Measurements from ENCODE around the gene HNMT. TPM values are rescaled to one million over a fixed set of nuclear protein-coding genes. Genes with fewer than 3 reads are reported as not detected.

Gene HNMT
- total RNA-seq, 1 experiment from 2014 or later, result 4.1 TPM

DNA sequence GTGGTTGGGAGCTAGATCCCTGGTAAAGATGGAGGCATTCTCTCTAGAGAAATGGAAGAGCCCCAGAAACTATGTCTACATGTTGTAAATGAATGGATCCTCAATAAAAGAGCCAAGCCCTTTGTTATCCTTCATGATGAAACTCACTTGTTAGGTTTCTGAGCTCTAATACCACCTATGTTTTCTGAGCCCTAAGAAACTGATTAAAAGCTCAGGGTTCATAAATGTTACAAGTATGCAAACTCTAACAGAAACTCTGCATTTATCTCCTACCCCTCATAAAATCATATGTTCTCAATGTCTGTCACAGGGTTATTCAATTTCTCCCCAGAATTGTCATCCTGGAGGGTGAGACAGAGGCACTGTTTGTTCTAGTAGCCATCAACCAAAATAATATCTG lies 18.0 kb upstream of the HNMT start:
- intact Hi-C loops (cut with micrococcal nuclease; ENCODE audit: unreplicated experiment), result loop anchor here (10.0 kb wide), 2 partner anchors 429 to 839 kb away; partner anchors contain the start of gene NXPH2
- H3K9me3 ChIP-seq (ENCODE audit: control insufficient read depth, insufficient read depth, low read depth, low read length), result no peaks in the 10 kb centered on the region
- CTCF ChIA-PET, result no interaction called here
- in situ Hi-C loops (cut with HindIII; ENCODE audit: low pct_unique_long_range_greater_than_20kb, low sequenced_read_pairs), result no loop called here
- no peaks in the 10 kb centered on the region for H3K4me1 ChIP-seq (ENCODE audit: control insufficient read depth, insufficient read depth, low read length)
- POLR2A ChIA-PET, result no interaction called here
- no peak for ATAC-seq
- H3K36me3 ChIP-seq (ENCODE audit: control insufficient read depth, insufficient read depth, low read length), result no peaks in the 10 kb centered on the region
- no peak for DNase-seq (ENCODE audit: low read depth, low spot score)
- H3K4me3 ChIP-seq (ENCODE audit: low read depth in 2 of 2, low read length in 2 of 2), result no peak overlapping the region
- TF ChIP-seq, protein P1, sequence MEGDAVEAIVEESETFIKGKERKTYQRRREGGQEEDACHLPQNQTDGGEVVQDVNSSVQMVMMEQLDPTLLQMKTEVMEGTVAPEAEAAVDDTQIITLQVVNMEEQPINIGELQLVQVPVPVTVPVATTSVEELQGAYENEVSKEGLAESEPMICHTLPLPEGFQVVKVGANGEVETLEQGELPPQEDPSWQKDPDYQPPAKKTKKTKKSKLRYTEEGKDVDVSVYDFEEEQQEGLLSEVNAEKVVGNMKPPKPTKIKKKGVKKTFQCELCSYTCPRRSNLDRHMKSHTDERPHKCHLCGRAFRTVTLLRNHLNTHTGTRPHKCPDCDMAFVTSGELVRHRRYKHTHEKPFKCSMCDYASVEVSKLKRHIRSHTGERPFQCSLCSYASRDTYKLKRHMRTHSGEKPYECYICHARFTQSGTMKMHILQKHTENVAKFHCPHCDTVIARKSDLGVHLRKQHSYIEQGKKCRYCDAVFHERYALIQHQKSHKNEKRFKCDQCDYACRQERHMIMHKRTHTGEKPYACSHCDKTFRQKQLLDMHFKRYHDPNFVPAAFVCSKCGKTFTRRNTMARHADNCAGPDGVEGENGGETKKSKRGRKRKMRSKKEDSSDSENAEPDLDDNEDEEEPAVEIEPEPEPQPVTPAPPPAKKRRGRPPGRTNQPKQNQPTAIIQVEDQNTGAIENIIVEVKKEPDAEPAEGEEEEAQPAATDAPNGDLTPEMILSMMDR (IDR thresholded peaks at IDR 0.05), result no peak
- TF ChIP-seq, protein P2, sequence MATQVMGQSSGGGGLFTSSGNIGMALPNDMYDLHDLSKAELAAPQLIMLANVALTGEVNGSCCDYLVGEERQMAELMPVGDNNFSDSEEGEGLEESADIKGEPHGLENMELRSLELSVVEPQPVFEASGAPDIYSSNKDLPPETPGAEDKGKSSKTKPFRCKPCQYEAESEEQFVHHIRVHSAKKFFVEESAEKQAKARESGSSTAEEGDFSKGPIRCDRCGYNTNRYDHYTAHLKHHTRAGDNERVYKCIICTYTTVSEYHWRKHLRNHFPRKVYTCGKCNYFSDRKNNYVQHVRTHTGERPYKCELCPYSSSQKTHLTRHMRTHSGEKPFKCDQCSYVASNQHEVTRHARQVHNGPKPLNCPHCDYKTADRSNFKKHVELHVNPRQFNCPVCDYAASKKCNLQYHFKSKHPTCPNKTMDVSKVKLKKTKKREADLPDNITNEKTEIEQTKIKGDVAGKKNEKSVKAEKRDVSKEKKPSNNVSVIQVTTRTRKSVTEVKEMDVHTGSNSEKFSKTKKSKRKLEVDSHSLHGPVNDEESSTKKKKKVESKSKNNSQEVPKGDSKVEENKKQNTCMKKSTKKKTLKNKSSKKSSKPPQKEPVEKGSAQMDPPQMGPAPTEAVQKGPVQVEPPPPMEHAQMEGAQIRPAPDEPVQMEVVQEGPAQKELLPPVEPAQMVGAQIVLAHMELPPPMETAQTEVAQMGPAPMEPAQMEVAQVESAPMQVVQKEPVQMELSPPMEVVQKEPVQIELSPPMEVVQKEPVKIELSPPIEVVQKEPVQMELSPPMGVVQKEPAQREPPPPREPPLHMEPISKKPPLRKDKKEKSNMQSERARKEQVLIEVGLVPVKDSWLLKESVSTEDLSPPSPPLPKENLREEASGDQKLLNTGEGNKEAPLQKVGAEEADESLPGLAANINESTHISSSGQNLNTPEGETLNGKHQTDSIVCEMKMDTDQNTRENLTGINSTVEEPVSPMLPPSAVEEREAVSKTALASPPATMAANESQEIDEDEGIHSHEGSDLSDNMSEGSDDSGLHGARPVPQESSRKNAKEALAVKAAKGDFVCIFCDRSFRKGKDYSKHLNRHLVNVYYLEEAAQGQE (IDR thresholded peaks at IDR 0.05; ENCODE audit: insufficient read depth in 1 of 2, low read depth in 2 of 2, low read length in 1 of 2), result no peak
- TF ChIP-seq POLR2AphosphoS5 (IDR thresholded peaks at IDR 0.05; ENCODE audit: low read depth, low read length), result no peak
- no peak for TF ChIP-seq TCF7L2 (IDR thresholded peaks at IDR 0.05; ENCODE audit: low read depth, low read length)
- TF ChIP-seq SIN3A (IDR thresholded peaks at IDR 0.05; ENCODE audit: borderline replicate concordance, insufficient read depth, low read depth, low read length), result no peak
- H3K27me3 ChIP-seq (ENCODE audit: control insufficient read depth, insufficient read depth, low read length), result no peaks in the 10 kb centered on the region
- H3K27ac ChIP-seq (ENCODE audit: low read length), result no peak overlapping the region
- no TSS peak for BruUV-seq (replicated peaks)

DNA sequence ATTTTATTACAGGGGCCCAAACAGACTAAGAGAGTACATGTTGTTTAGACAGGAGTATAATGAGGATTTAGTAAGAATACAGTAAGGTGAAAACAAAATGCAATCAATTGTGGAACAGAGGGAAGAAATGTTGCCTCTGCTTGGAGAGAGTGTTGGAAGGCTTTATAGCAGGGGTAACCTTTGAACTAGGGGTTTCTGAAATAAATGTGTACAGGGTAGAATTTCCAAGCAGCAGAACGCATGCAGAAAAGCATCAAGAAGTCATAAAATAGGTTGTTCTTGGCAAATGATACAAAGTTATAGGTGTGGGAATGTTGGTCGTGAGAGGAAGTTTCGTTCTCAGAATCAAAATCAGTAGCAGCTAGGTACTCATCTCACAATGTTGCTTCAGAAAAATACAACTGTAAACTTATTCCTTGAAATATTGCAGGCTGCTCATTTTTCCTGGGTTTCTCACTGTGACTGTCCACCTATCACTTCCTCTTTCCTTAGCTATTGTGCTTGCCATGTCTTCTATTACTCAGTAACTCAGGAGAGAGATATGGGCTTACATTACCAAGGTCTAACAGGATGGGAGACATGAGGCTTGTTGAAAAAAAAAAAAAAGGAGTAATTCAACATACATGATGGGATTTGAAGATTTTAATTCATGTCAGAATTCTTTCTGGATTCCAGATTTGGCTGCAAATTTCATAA lies 17.1 kb upstream of the HNMT start:
- Histone ChIP-seq H3K9me3 (ENCODE audit: control insufficient read depth, insufficient read depth, low read depth, low read length) (no peaks in the 10 kb centered on the region), H3K27ac (ENCODE audit: low read length) (no peak overlapping the region), H3K36me3 (ENCODE audit: control insufficient read depth, insufficient read depth, low read length) (no peaks in the 10 kb centered on the region), H3K4me3 (ENCODE audit: low read depth in 2 of 2, low read length in 2 of 2) (no peak overlapping the region), H3K27me3 (ENCODE audit: control insufficient read depth, insufficient read depth, low read length) (no peaks in the 10 kb centered on the region), H3K4me1 (ENCODE audit: control insufficient read depth, insufficient read depth, low read length) (0 out of 2 replicates have a peak, but pooled peaks cover 2% of the 10 kb centered on the region)
- no peak for ATAC-seq
- BruUV-seq (replicated peaks), result no TSS peak
- POLR2A ChIA-PET, result no interaction called here
- no peak for DNase-seq (ENCODE audit: low read depth, low spot score)
- TF ChIP-seq, protein P2 (IDR thresholded peaks at IDR 0.05; ENCODE audit: insufficient read depth in 1 of 2, low read depth in 2 of 2, low read length in 1 of 2), result no peak
- no peak for TF ChIP-seq TCF7L2 (IDR thresholded peaks at IDR 0.05; ENCODE audit: low read depth, low read length)
- in situ Hi-C loops (cut with HindIII; ENCODE audit: low pct_unique_long_range_greater_than_20kb, low sequenced_read_pairs), result no loop called here
- intact Hi-C loops (cut with micrococcal nuclease; ENCODE audit: unreplicated experiment), result loop anchor here (1.0 to 10.0 kb wide), 3 partner anchors 143 to 838 kb away; partner anchors contain the start of gene NXPH2
- CTCF ChIA-PET, result interaction anchor here (0.7 kb wide), 1 partner anchor 822 kb away, joined by 8 read pairs; no protein-coding TSS in a partner anchor
